Activated CD4-positive, alpha-beta T cell treated with anti-CD3 and anti-CD28 coated beads, Interleukin-10, Interleukin-2, amounts not matched to agents 100 ng/mL and 50 ng/mL, durations not matched to agents 16 hours and 8 hours (primary cell): Measurements from ENCODE around the gene CSF1R.
"Not testable (repeated sequence)": the region's sequence is repeated elsewhere in the genome, so short reads cannot be mapped to it uniquely, and the experiment has no call there.

Experiments
- DNase-seq: peaks from one replicate; pipeline ENCODE4 v3.0.0-alpha.2; 2020

CSF1R gene

GRCh38 chr5:150103678-150104549 is 17.6 kb upstream of the CSF1R start:
- DNase-seq, result no peak

GRCh38 chr5:150101023-150101422 is 14.7 kb upstream of the CSF1R start:
- no peak for DNase-seq

- no peak for DNase-seq
These were observed 10.8 kb upstream of the CSF1R start for GRCh38 chr5:150097152-150097551.

GRCh38 chr5:150092159-150092787 is 5.9 kb upstream of the CSF1R start:
- DNase-seq, result peak; percentile 46

- no peak for DNase-seq
These were observed 1.0 kb downstream of the CSF1R start for GRCh38 chr5:150085191-150085912.

GRCh38 chr5:150084754-150085153 is 1.6 kb downstream of the CSF1R start:
- not testable (repeated sequence) for DNase-seq

GRCh38 chr5:150082889-150083288 is 3.5 kb downstream of the CSF1R start:
- DNase-seq, result no peak

GRCh38 chr5:150082374-150082773 is 4.0 kb downstream of the CSF1R start:
- DNase-seq, result no peak

GRCh38 chr5:150081541-150082283 is 4.6 kb downstream of the CSF1R start:
- no peak for DNase-seq

- no peak for DNase-seq
These were observed 5.5 kb downstream of the CSF1R start for GRCh38 chr5:150080696-150081435.

GRCh38 chr5:150079909-150080461 is 6.4 kb downstream of the CSF1R start:
- no peak for DNase-seq

- no peak for DNase-seq
These were observed 7.3 kb downstream of the CSF1R start for GRCh38 chr5:150078802-150079689.

- no peak for DNase-seq
These were observed 8.2 kb downstream of the CSF1R start for GRCh38 chr5:150077996-150078801.

GRCh38 chr5:150077060-150077459 is 9.3 kb downstream of the CSF1R start:
- no peak for DNase-seq

GRCh38 chr5:150075806-150076205 is 10.5 kb downstream of the CSF1R start:
- DNase-seq, result no peak

GRCh38 chr5:150075233-150075632 is 11.1 kb downstream of the CSF1R start:
- no peak for DNase-seq

- DNase-seq, result no peak
These were observed 12.7 kb downstream of the CSF1R start for GRCh38 chr5:150073677-150074076.

- no peak for DNase-seq
These were observed 13.2 kb downstream of the CSF1R start for GRCh38 chr5:150073086-150073625.

- no peak for DNase-seq
These were observed 15.5 kb downstream of the CSF1R start for GRCh38 chr5:150070821-150071220.
